ENCODE results near the gene CMSS1. TPM values are rescaled to one million over a fixed set of nuclear protein-coding genes. Genes with fewer than 3 reads are reported as not detected.

CMSS1 gene
- total and polyA plus RNA-seq, 8 donors: 2.7 to 33.3 (median 22.1) TPM

DNA sequence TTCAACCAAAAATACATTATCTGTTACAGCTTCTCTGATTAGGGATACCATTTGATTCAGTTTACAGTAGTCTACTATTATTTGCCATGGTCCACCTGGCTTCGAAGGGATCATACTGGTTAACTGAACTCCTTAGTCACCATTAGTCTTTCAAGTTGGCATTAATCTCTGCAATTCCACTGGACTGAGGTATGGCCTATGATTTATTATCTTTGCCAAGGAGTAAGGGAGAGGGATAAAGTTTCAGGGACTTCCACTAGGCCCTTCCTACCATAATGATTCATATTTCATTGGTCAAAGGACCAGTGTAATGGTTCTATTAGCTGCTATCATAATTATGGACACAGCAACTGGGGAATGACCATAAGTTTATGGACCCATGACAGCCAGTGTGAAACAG, 7.3 kb upstream of the CMSS1 start:
- Histone ChIP-seq H3K27ac (no peak overlapping the region), H3K4me1 (peaks cover 0 to 3% (median 0%) of the 10 kb centered on the region in 4 donors), H3K36me3 (no peaks in the 10 kb centered on the region), H3K4me3 (no peak overlapping the region), H3K27me3 (no peaks in the 10 kb centered on the region), H3K9me3 (peaks cover 1 to 6% (median 3%) of the 10 kb centered on the region in 4 donors)
- TF ChIP-seq POLR2A (IDR thresholded peaks at IDR 0.05): no peak
- WGBS, 5 donors: 78 to 91% (median 86%) methylated on average over 1 of the region's 1 CpG
- intact Hi-C loops (cut with DNase I; ENCODE audit: low total_unique reads): no loop called here
- no peak for DNase-seq

GRCh38 chr3:99817047-99817436, 620 bp upstream of the CMSS1 start:
- Histone ChIP-seq H3K27ac (peak overlapping the region; percentile 83 to 93 (median 90)), H3K9me3 (no peaks in the 10 kb centered on the region), H3K4me3 (peak overlapping the region; percentile 60 to 75 (median 65)), H3K27me3 (no peaks in the 10 kb centered on the region), H3K4me1 (peaks cover 0 to 35% (median 21%) of the 10 kb centered on the region in 4 donors), H3K36me3 (no peaks in the 10 kb centered on the region)
- 1 to 3% (median 2%) methylated on average over 14 to 15 of the region's 15 CpGs for WGBS, 5 donors
- DNase-seq: peak in 1 of 2 donors; percentile 64
- no peak for TF ChIP-seq POLR2AphosphoS5 (IDR thresholded peaks at IDR 0.05)
- no peak for TF ChIP-seq POLR2A (IDR thresholded peaks at IDR 0.05)
- TF ChIP-seq, protein P1, sequence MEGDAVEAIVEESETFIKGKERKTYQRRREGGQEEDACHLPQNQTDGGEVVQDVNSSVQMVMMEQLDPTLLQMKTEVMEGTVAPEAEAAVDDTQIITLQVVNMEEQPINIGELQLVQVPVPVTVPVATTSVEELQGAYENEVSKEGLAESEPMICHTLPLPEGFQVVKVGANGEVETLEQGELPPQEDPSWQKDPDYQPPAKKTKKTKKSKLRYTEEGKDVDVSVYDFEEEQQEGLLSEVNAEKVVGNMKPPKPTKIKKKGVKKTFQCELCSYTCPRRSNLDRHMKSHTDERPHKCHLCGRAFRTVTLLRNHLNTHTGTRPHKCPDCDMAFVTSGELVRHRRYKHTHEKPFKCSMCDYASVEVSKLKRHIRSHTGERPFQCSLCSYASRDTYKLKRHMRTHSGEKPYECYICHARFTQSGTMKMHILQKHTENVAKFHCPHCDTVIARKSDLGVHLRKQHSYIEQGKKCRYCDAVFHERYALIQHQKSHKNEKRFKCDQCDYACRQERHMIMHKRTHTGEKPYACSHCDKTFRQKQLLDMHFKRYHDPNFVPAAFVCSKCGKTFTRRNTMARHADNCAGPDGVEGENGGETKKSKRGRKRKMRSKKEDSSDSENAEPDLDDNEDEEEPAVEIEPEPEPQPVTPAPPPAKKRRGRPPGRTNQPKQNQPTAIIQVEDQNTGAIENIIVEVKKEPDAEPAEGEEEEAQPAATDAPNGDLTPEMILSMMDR (IDR thresholded peaks at IDR 0.05): no peak
- no peak for TF ChIP-seq EP300 (IDR thresholded peaks at IDR 0.05)
- intact Hi-C loops (cut with DNase I; ENCODE audit: low total_unique reads): no loop called here

DNA sequence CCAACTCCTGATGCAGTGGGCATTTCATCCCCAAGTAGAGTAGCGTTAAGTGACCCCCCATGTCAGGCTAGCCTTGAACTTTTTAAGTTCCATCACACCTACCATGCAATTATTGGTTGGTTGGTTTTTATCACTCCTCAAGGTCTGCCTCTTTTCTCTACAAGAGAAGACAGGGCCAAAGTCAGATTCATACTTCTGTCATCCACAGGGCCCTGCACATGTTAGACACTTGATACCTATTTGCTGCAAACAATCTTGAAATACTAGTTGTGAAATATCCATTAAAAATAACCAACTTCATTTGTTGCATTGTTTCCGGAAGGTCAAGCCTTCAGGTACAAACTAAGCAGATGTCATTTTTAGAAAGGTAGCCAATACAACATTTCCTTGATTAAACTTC, 1.2 kb downstream of the CMSS1 start:
- Histone ChIP-seq H3K9me3 (no peaks in the 10 kb centered on the region), H3K27ac (peak overlapping the region in 1 of 5 donors; percentile 93), H3K4me3 (no peak overlapping the region), H3K36me3 (no peaks in the 10 kb centered on the region), H3K27me3 (no peaks in the 10 kb centered on the region), H3K4me1 (peaks cover 0 to 47% (median 29%) of the 10 kb centered on the region in 4 donors)
- TF ChIP-seq, protein P1 (IDR thresholded peaks at IDR 0.05): no peak
- TF ChIP-seq POLR2A (IDR thresholded peaks at IDR 0.05) (no peak), POLR2AphosphoS5 (IDR thresholded peaks at IDR 0.05) (no peak), EP300 (IDR thresholded peaks at IDR 0.05) (no peak)
- intact Hi-C loops (cut with DNase I; ENCODE audit: low total_unique reads): no loop called here
- DNase-seq: no peak
- 89 to 100% (median 90%) methylated on average over 2 of the region's 2 CpGs for WGBS, 5 donors

DNA sequence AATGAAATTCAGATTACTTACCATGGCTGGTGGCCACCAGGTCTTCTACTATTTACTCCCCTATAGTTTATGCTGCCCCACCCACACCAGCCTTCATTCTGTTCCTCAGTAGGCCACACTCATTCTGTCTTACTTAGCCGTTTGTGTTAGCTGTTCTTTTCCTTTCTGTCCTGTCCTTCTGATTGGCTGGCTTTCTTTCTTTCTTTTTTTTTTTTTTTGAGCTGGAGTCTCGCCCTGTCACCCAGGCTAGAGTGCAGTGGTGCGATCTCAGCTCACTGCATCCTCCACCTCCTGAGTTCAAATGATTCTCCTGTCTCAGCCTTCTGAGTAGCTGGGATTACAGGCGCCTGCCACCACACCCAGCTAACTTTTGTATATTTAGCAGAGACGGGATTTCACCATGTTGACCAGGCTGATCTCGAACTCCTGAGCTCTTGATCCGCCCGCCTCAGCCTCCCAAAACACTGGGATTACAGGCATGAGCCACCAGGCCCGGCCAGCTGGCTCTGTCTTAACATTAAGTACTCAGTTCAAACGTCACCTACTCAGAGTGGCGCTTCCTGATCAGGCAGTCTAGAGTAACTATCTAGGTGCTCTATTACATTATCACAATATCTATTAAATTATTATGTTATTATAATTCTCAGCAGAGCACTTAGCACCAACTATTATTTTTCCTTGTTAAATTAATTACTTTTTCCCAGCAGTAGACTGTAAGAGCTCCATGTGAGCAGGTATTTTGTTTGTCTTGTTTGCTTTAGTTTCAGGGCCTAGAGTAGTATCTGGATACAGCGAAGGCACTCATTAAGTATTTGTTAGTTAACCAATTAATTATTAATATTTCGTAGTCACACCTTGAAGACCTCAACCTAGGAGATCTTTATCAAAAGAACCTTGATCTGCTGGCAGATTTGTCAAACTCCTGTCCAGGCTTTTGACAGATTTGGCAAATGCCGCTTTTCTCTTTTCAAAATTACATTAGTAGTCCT, 6.4 kb downstream of the CMSS1 start:
- DNase-seq: no peak
- peak overlapping the region in 1 of 5 donors; percentile 29 for H3K27ac ChIP-seq
- peaks cover 0 to 33% (median 20%) of the 10 kb centered on the region in 4 donors for H3K4me1 ChIP-seq
- H3K36me3 ChIP-seq: no peaks in the 10 kb centered on the region
- no peaks in the 10 kb centered on the region for H3K9me3 ChIP-seq
- intact Hi-C loops (cut with DNase I; ENCODE audit: low total_unique reads): no loop called here
- H3K27me3 ChIP-seq: no peaks in the 10 kb centered on the region
- H3K4me3 ChIP-seq: no peak overlapping the region
- 50 to 66% (median 60%) methylated on average over 14 of the region's 14 CpGs for WGBS, 5 donors
- no peak for TF ChIP-seq POLR2AphosphoS5 (IDR thresholded peaks at IDR 0.05)
- TF ChIP-seq POLR2A (IDR thresholded peaks at IDR 0.05): no peak
- TF ChIP-seq EP300 (IDR thresholded peaks at IDR 0.05): no peak
- TF ChIP-seq, protein P1 (IDR thresholded peaks at IDR 0.05): no peak
